Measurements from ENCODE around the gene CLASP1. TPM values are rescaled to one million over a fixed set of nuclear protein-coding genes. Genes with fewer than 3 reads are reported as not detected.
"Not testable (repeated sequence)": the region's sequence is repeated elsewhere in the genome, so short reads cannot be mapped to it uniquely, and the experiment has no call there.

CLASP1 gene
- total RNA-seq, 1 donor from 2014 or later: 110 TPM

- Mint-ChIP-seq H3K27me3 (ENCODE audit: insufficient read depth, low read depth) (no peaks in the 10 kb centered on the region), H3K4me1 (no peaks in the 10 kb centered on the region), H3K9me3 (no peaks in the 10 kb centered on the region), H3K27ac (no peak overlapping the region), H3K4me3 (no peak overlapping the region), H3K36me3 (peaks cover 4% of the 10 kb centered on the region)
- H4K20me1 ChIP-seq (ENCODE audit: low read depth): peaks cover 56% of the 10 kb centered on the region
- H2AFZ ChIP-seq (replicated peaks): no peak overlapping the region
- TF ChIP-seq EZH2phosphoT487 (IDR thresholded peaks at IDR 0.05) (no peak), EZH2 (IDR thresholded peaks at IDR 0.05) (no peak), CTCF (IDR thresholded peaks at IDR 0.05) (no peak)
- H3K27me3 ChIP-seq: no peaks in the 10 kb centered on the region
- no peak for DNase-seq (ENCODE audit: low spot score)
- H3F3A ChIP-seq (ENCODE audit: low read depth): no peaks in the 10 kb centered on the region
- no peaks in the 10 kb centered on the region for H3K36me3 ChIP-seq
- no peak overlapping the region for H3K4me3 ChIP-seq
- no peak overlapping the region for H3K9ac ChIP-seq
- H3K79me2 ChIP-seq (ENCODE audit: low read depth): peaks cover 87% of the 10 kb centered on the region
- H3K27ac ChIP-seq: no peak overlapping the region
- no peaks in the 10 kb centered on the region for H3K9me3 ChIP-seq (ENCODE audit: low read depth)
- peaks cover 14% of the 10 kb centered on the region for H3K4me1 ChIP-seq
- no peak overlapping the region for H3K4me2 ChIP-seq
These were observed 36.1 kb downstream of the CLASP1 start for GRCh38 chr2:121613152-121613551.

DNA sequence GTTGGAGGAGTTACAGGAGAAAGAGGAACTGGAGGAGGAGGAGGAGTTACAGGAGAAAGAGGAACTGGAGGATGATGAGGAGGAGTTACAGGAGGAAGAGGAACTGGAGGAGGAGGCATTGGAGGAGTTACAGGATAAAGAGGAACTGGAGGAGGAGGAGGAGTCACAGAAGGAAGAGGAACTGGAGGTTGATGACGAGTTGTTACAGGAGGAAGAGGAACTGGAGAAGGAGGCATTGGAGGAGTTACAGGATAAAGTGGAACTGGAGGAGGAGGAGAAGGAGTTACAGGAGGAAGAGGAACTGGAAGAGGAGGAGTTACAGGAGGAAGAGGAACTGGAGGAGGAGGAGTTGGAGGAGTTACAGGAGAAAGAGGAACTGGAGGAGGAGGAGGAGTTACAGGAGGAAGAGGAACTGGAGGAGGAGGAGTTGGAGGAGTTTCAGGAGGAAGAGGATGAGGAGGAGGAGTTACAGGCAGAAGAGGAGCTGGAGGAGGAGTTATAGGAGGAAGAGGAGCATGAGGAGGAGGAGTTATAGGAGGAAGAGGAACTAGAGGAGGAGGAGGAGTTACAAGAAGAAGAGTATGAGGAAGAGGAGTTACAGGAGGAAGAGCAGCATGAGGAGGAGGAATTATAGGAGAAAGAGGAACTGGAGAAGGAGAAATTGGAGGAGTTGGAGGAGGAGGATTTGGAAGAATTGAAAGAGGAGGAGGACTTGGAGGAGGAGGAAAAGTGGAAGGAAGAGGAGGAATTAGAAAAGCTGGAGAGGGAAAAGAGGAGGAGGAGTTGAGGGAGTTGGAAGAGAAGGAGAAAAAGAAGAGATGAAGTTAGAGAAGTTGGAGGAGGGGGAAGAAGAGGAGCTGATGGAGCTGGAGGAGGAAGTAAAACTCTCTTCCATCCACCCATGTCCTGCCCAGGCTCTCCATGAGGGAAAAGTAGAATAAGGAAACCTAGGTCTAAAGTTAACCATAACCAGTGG is 37.2 kb downstream of the CLASP1 start:
- no peaks in the 10 kb centered on the region for H3K4me1 Mint-ChIP-seq
- Histone ChIP-seq H3K4me1 (peaks cover 3% of the 10 kb centered on the region), H3K79me2 (ENCODE audit: low read depth) (peaks cover 87% of the 10 kb centered on the region), H3K27ac (no peak overlapping the region), H3K27me3 (no peaks in the 10 kb centered on the region), H4K20me1 (ENCODE audit: low read depth) (peaks cover 54% of the 10 kb centered on the region), H3K9ac (no peak overlapping the region), H3K4me3 (no peak overlapping the region), H3K4me2 (no peak overlapping the region), H3K36me3 (no peaks in the 10 kb centered on the region), H3K9me3 (ENCODE audit: low read depth) (no peaks in the 10 kb centered on the region), H3F3A (ENCODE audit: low read depth) (no peaks in the 10 kb centered on the region), H2AFZ (replicated peaks) (no peak overlapping the region)
- H3K27ac Mint-ChIP-seq: no peak overlapping the region
- TF ChIP-seq CTCF (IDR thresholded peaks at IDR 0.05): no peak
- no peak for TF ChIP-seq EZH2 (IDR thresholded peaks at IDR 0.05)
- no peak for TF ChIP-seq EZH2phosphoT487 (IDR thresholded peaks at IDR 0.05)
- H3K4me3 Mint-ChIP-seq: no peak overlapping the region
- no peaks in the 10 kb centered on the region for H3K27me3 Mint-ChIP-seq (ENCODE audit: insufficient read depth, low read depth)
- H3K36me3 Mint-ChIP-seq: peaks cover 7% of the 10 kb centered on the region
- no peak for DNase-seq (ENCODE audit: low spot score)
- H3K9me3 Mint-ChIP-seq: no peaks in the 10 kb centered on the region

DNA sequence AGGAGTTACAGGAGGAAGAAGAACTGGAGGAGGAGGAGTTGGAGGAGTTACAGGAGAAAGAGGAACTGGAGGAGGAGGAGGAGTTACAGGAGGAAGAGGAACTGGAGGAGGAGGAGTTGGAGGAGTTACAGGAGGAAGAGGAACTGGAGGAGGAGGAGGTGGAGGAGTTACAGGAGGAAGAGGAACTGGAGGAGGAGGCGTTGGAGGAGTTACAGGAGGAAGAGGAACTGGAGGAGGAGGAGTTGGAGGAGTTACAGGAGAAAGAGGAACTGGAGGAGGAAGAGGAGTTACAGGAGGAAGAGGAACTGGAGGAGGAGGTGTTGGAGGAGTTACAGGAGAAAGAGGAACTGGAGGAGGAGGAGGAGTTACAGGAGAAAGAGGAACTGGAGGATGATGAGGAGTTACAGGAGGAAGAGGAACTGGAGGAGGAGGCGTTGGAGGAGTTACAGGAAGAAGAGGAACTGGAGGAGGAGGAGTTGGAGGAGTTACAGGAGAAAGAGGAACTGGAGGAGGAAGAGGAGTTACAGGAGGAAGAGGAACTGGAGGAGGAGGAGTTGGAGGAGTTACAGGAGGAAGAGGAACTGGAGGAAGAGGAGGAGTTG is 38.1 kb downstream of the CLASP1 start:
- not testable (repeated sequence) for DNase-seq (ENCODE audit: low spot score); H3K9me3 ChIP-seq (ENCODE audit: low read depth); H3K36me3 Mint-ChIP-seq; H3K4me3 ChIP-seq; H3K27me3 ChIP-seq; H3F3A ChIP-seq (ENCODE audit: low read depth); H3K4me3 Mint-ChIP-seq; H3K4me1 ChIP-seq; H3K36me3 ChIP-seq; H3K9me3 Mint-ChIP-seq; H3K27ac Mint-ChIP-seq; H3K4me1 Mint-ChIP-seq; H3K4me2 ChIP-seq; H3K27me3 Mint-ChIP-seq (ENCODE audit: insufficient read depth, low read depth); H3K9ac ChIP-seq; H3K27ac ChIP-seq; H2AFZ ChIP-seq (replicated peaks)
- H3K79me2 ChIP-seq (ENCODE audit: low read depth): peaks cover 88% of the 10 kb centered on the region
- peaks cover 55% of the 10 kb centered on the region for H4K20me1 ChIP-seq (ENCODE audit: low read depth)

DNA sequence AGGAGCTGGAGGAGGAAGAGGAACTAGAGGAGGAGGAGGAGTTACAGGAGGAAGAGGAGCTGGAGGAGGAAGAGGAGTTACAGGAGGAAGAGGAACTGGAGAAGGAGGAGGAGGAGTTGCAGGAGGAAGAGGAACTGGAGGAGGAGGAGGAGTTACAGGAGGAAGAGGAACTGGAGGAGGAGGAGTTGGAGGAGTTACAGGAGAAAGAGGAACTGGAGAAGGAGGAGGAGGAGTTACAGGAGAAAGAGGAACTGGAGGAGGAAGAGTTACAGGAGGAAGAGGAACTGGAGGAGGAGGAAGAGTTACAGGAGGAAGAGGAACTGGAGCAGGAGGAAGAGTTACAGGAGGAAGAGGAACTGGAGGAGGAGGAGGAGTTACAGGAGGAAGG is 38.8 kb downstream of the CLASP1 start:
- not testable (repeated sequence) for H3K4me1 ChIP-seq; H2AFZ ChIP-seq (replicated peaks); H3K4me2 ChIP-seq; H3K9ac ChIP-seq; H3K36me3 ChIP-seq; H3K9me3 ChIP-seq (ENCODE audit: low read depth); H3K4me3 ChIP-seq; H3K9me3 Mint-ChIP-seq; H3K27ac Mint-ChIP-seq; DNase-seq (ENCODE audit: low spot score); H3K27me3 Mint-ChIP-seq (ENCODE audit: insufficient read depth, low read depth); H3K27ac ChIP-seq; H3F3A ChIP-seq (ENCODE audit: low read depth); H3K27me3 ChIP-seq; H3K4me3 Mint-ChIP-seq; H3K4me1 Mint-ChIP-seq
- Histone ChIP-seq H4K20me1 (ENCODE audit: low read depth) (peaks cover 55% of the 10 kb centered on the region), H3K79me2 (ENCODE audit: low read depth) (peaks cover 88% of the 10 kb centered on the region)
- peaks cover 16% of the 10 kb centered on the region for H3K36me3 Mint-ChIP-seq
